H1 (cell line): ENCODE measurements around the gene PIM1. TPM values are rescaled to one million over a fixed set of nuclear protein-coding genes. Genes with fewer than 3 reads are reported as not detected.

Experiments
- CTCF ChIA-PET: fragments of 300-600 bp; sonication (Branson Sonifier 250); formaldehyde crosslinking; loops from one replicate; lab custom pipeline; 2021; ENCODE audit not compliant: partially characterized antibody; lab: Charles Lee
- POLR2A ChIA-PET: fragments of 300-600 bp; sonication (Branson Sonifier 250); formaldehyde crosslinking; loops from one replicate; lab custom pipeline; 2021; ENCODE audit warnings: inconsistent platforms; ENCODE audit not compliant: partially characterized antibody; lab: Charles Lee
- DNase-seq, 2 experiments: peaks; one replicate each; pipeline versions ENCODE4 v3.0.0 to v3.0.0-alpha.2; 2010 to 2022; ENCODE audit warnings: low spot score in 2 of 2, low read depth in 1 of 2, mixed read lengths in 1 of 2
- FAIRE-seq: peaks from 2 replicates; lab custom pipeline; 2011; peaks lifted over from hg19 to GRCh38; lab: Jason Lieb, UNC
- H2AFZ ChIP-seq: 2 replicates; pipeline ENCODE4 v1.8.1; 2012; ENCODE audit warnings: low read length, inconsistent platforms
- H2AK5ac ChIP-seq: 2 replicates; pipeline ENCODE4 v1.6.1; 2013; ENCODE audit warnings: low read depth, low read length
- H2BK120ac ChIP-seq: replicated peaks from 2 replicates; pipeline ENCODE3; 2013; ENCODE audit warnings: low read depth, low read length, inconsistent platforms
- H2BK12ac ChIP-seq: 2 replicates; pipeline ENCODE4 v1.6.1; 2013; ENCODE audit warnings: low read depth, low read length
- H2BK15ac ChIP-seq: 2 replicates; pipeline ENCODE4 v1.6.1; 2013; ENCODE audit warnings: low read length
- H2BK20ac ChIP-seq: 2 replicates; pipeline ENCODE4 v1.6.1; 2013; ENCODE audit warnings: low read length
- H2BK5ac ChIP-seq: 2 replicates; pipeline ENCODE4 v1.6.1; 2013; ENCODE audit warnings: low read depth, low read length
- H3K14ac ChIP-seq: 2 replicates; pipeline ENCODE4 v1.6.1; 2013; ENCODE audit warnings: inconsistent platforms; ENCODE audit not compliant: insufficient read length
- H3K18ac ChIP-seq: 2 replicates; pipeline ENCODE4 v1.6.1; 2013; ENCODE audit warnings: low read length; ENCODE audit errors: extremely low read depth
- H3K23ac ChIP-seq: 2 replicates; pipeline ENCODE4 v1.6.1; 2013; ENCODE audit warnings: inconsistent platforms; ENCODE audit not compliant: insufficient read length
- H3K23me2 ChIP-seq: 2 replicates; pipeline ENCODE4 v1.6.1; 2013; ENCODE audit warnings: low read depth, low read length
- H3K27ac ChIP-seq: 2 replicates; pipeline ENCODE4 v1.6.1; 2011; ENCODE audit warnings: low read depth, low read length, inconsistent platforms
- H3K27me3 ChIP-seq, 4 experiments: replicated peaks in 1 of 4; 1 replicate in 1 of 4; 2 replicates in 3 of 4; pipeline versions ENCODE4 v1.6.1 to v1.8.1; 2011 to 2013; ENCODE audit warnings: low read length in 3 of 4, mild to moderate bottlenecking in 3 of 4, inconsistent platforms in 2 of 4, mixed read lengths in 2 of 4, moderate library complexity in 1 of 4; ENCODE audit not compliant: control insufficient read depth in 3 of 4, insufficient read depth in 3 of 4; ENCODE audit errors: extremely low read depth in 1 of 4
- H3K36me3 ChIP-seq, 4 experiments: 2 replicates each; pipeline versions ENCODE4 v1.6.1 to v1.8.1; 2011 to 2013; ENCODE audit warnings: mild to moderate bottlenecking in 4 of 4, low read length in 3 of 4, moderate library complexity in 2 of 4, control low read depth in 1 of 4, inconsistent platforms in 1 of 4; ENCODE audit not compliant: insufficient read depth in 4 of 4, control insufficient read depth in 2 of 4
- H3K4ac ChIP-seq: replicated peaks from 2 replicates; pipeline ENCODE3; 2013; ENCODE audit warnings: low read length, low read depth, mixed read lengths, inconsistent platforms; ENCODE audit not compliant: insufficient read length
- H3K4me1 ChIP-seq, 4 experiments: replicated peaks in 1 of 4; 1 replicate in 1 of 4; 2 replicates in 3 of 4; pipeline versions ENCODE4 v1.6.1 to v1.8.1; 2011 to 2013; ENCODE audit warnings: low read length in 3 of 4, inconsistent platforms in 2 of 4, mixed read lengths in 1 of 4; ENCODE audit not compliant: insufficient read depth in 4 of 4, control insufficient read depth in 3 of 4
- H3K4me2 ChIP-seq, 2 experiments: 2 replicates each; pipeline versions ENCODE4 v1.6.1 to v1.8.1; 2011 to 2013; ENCODE audit warnings: low read depth in 2 of 2, low read length in 2 of 2, control low read depth in 1 of 2, inconsistent platforms in 1 of 2, mild to moderate bottlenecking in 1 of 2; ENCODE audit not compliant: insufficient read depth in 1 of 2
- H3K4me3 ChIP-seq, 4 experiments: fragments of 200-600, 300-600 bp in 1 of 4; sonication (generic), shearing (Covaris generic), sonication (Bioruptor Twin) in 1 of 4; 2 replicates each; pipeline versions ENCODE4 v1.5.1 to v1.8.1; 2011 to 2016; ENCODE audit warnings: low read length in 4 of 4, low read depth in 3 of 4, control low read depth in 2 of 4, inconsistent platforms in 2 of 4, mild to moderate bottlenecking in 2 of 4, mixed read lengths in 1 of 4, moderate library complexity in 1 of 4; ENCODE audit not compliant: insufficient read depth in 2 of 4; ENCODE audit errors: extremely low read depth in 1 of 4
- H3K56ac ChIP-seq: replicated peaks from 2 replicates; pipeline ENCODE3; 2013; ENCODE audit warnings: low read depth, mild to moderate bottlenecking, mixed read lengths, low read length, inconsistent platforms; ENCODE audit not compliant: insufficient read length
- H3K79me1 ChIP-seq: 2 replicates; pipeline ENCODE4 v1.6.1; 2013; ENCODE audit warnings: low read depth, low read length, control low read depth
- H3K79me2 ChIP-seq, 2 experiments: 2 replicates each; pipeline versions ENCODE4 v1.6.1 to v1.8.1; 2012 to 2013; ENCODE audit warnings: low read length in 2 of 2, mild to moderate bottlenecking in 2 of 2, inconsistent platforms in 1 of 2; ENCODE audit not compliant: insufficient read depth in 2 of 2, control insufficient read depth in 1 of 2
- H3K9ac ChIP-seq, 4 experiments: replicated peaks in 1 of 4; 1 replicate in 1 of 4; 2 replicates in 3 of 4; pipeline versions ENCODE4 v1.6.1 to v1.8.1; 2011 to 2013; ENCODE audit warnings: low read depth in 3 of 4, low read length in 3 of 4, control low read depth in 2 of 4, mild to moderate bottlenecking in 2 of 4, moderate library complexity in 2 of 4, inconsistent platforms in 1 of 4; ENCODE audit errors: extremely low read depth in 1 of 4
- H3K9me3 ChIP-seq, 2 experiments: 2 replicates each; pipeline versions ENCODE4 v1.6.1 to v1.8.1; 2012 to 2013; ENCODE audit warnings: mild to moderate bottlenecking in 2 of 2, moderate library complexity in 2 of 2, control low read depth in 1 of 2, inconsistent platforms in 1 of 2, low read depth in 1 of 2, low read length in 1 of 2, mixed read lengths in 1 of 2; ENCODE audit not compliant: insufficient read depth in 2 of 2
- H4K20me1 ChIP-seq, 2 experiments: replicated peaks in 1 of 2; 2 replicates each; pipeline versions ENCODE3 to v1.8.1; 2011 to 2013; ENCODE audit warnings: inconsistent platforms in 2 of 2, low read length in 2 of 2, mild to moderate bottlenecking in 1 of 2; ENCODE audit not compliant: insufficient read depth in 2 of 2, control insufficient read depth in 1 of 2
- H4K5ac ChIP-seq: 2 replicates; pipeline ENCODE4 v1.6.1; 2013; ENCODE audit warnings: low read length, low read depth, mixed read lengths, inconsistent platforms; ENCODE audit not compliant: insufficient read length
- H4K8ac ChIP-seq: 2 replicates; pipeline ENCODE4 v1.8.0; 2013; ENCODE audit warnings: mild to moderate bottlenecking, moderate library complexity, low read length, inconsistent platforms; ENCODE audit not compliant: insufficient read depth; ENCODE audit errors: extremely low read depth
- H4K91ac ChIP-seq: replicated peaks from 2 replicates; pipeline ENCODE3; 2013; ENCODE audit warnings: low read length, mixed read lengths, inconsistent platforms; ENCODE audit not compliant: insufficient read length
- RBBP5 ChIP-seq: IDR thresholded peaks from 2 replicates; pipeline ENCODE4 v1.7.1; 2012; ENCODE audit warnings: low read depth, mild to moderate bottlenecking, inconsistent platforms, low read length, moderate library complexity, borderline replicate concordance
- WGBS, 2 experiments: shearing (Covaris generic) in 1 of 2; methylation state at CpG; one replicate each; pipeline versions ENCODE4 v1.1.6 to v1.1.7; 2013 to 2015; ENCODE audit warnings: low lambda C conversion rate in 2 of 2, mixed read lengths in 2 of 2, inconsistent platforms in 1 of 2, low coverage in 1 of 2, missing lambda C conversion rate in 1 of 2; ENCODE audit not compliant: insufficient replicate concordance in 2 of 2, insufficient coverage in 1 of 2, insufficient read length in 1 of 2; ENCODE audit errors: extremely low coverage in 1 of 2, missing lambda C conversion rate in 1 of 2; 5-methylcytosine and 5-hydroxymethylcytosine counted together
- polyA plus RNA-seq, 7 experiments: library from polyadenylated mRNA; depleted of rRNA in 3 of 7; stranded (reverse) in 5 of 7; unstranded in 2 of 7; fragments of >200 nt in 5 of 7; fragments of 200-250 nt in 2 of 7; gene quantifications; 1 replicate in 5 of 7; 2 replicates in 1 of 7; 4 replicates in 1 of 7; pipeline versions ENCODE4 v1.2.1 to v1.2.3, GENCODE V29; 2011 to 2013; ENCODE audit warnings: missing spikeins in 2 of 7, mixed read lengths in 2 of 7
- total RNA-seq: library from RNA; stranded (reverse); fragmentation: NEBNext Ultra II Directional; extraction: Animal tissue kit (Norgen Biotek cat#: 25700); gene quantifications from 2 replicates; pipeline ENCODE4 v1.2.1, GENCODE V29; 2021
- TF ChIP-seq, protein P1 (sequence below): IDR thresholded peaks from 2 replicates; pipeline ENCODE4 v1.6.1; 2011; ENCODE audit warnings: low read depth, mild to moderate bottlenecking, low read length; ENCODE audit not compliant: insufficient read depth

Gene PIM1
- total and polyA plus RNA-seq, 2 of the 8 experiments (the other 6 are each of a cell fraction or from before 2014, with no cell fraction given): 25.5 to 94.9 TPM

GRCh38 chr6:37130704-37131103 is 39.2 kb upstream of the PIM1 start:
- no peak overlapping the region for H2BK120ac ChIP-seq
- peaks cover 11 to 64% of the 10 kb centered on the region in 2 experiments for H3K79me2 ChIP-seq
- H4K20me1 ChIP-seq: peaks cover 0 to 1% of the 10 kb centered on the region in 2 experiments
- ChIA-PET POLR2A (interaction anchor here (0.7 to 39.1 kb wide), 7 partner anchors 9 to 90 kb away, joined by 3 to 1024 read pairs (median 4); partner anchors contain the start of gene PIM1), CTCF (interaction anchor here (0.7 to 5.1 kb wide), 13 partner anchors 10 to 113 kb away, joined by 3 to 39 read pairs (median 5); partner anchors contain the start of gene PIM1)
- H4K91ac ChIP-seq: no peak overlapping the region
- H3K4me3 ChIP-seq: no peak overlapping the region
- H3K36me3 ChIP-seq: peaks cover 0 to 45% (median 1%) of the 10 kb centered on the region in 4 experiments; a peak in 2 of 8 replicates
- H3K23me2 ChIP-seq: peaks cover under 1% of the 10 kb centered on the region; the same call in 1 of the 2 replicates
- peaks cover 8% of the 10 kb centered on the region; the same call in 1 of the 2 replicates for H3K79me1 ChIP-seq
- no peak overlapping the region for H3K56ac ChIP-seq
- 94% methylated on average over 3 of the region's 3 CpGs; no CpG with 5 or more reads in 1 of the 2 experiments for WGBS, 2 experiments
- H2AK5ac ChIP-seq: no peak overlapping the region
- FAIRE-seq: no peak
- H4K8ac ChIP-seq: no peak overlapping the region
- no peaks in the 10 kb centered on the region for H3K27me3 ChIP-seq
- no peaks in the 10 kb centered on the region for H3K9me3 ChIP-seq
- no peak overlapping the region for H3K27ac ChIP-seq
- H2AFZ ChIP-seq: no peak overlapping the region
- no peak overlapping the region for H3K4ac ChIP-seq
- no peak overlapping the region for H2BK20ac ChIP-seq
- H3K4me1 ChIP-seq: peaks cover 22 to 49% (median 34%) of the 10 kb centered on the region in 4 experiments
- no peak overlapping the region for H2BK5ac ChIP-seq
- no peak overlapping the region for H4K5ac ChIP-seq
- no peak overlapping the region for H2BK15ac ChIP-seq
- H3K9ac ChIP-seq: no peak overlapping the region
- no peak overlapping the region for H3K18ac ChIP-seq
- no peak overlapping the region for H3K23ac ChIP-seq
- H3K14ac ChIP-seq: no peak overlapping the region
- H2BK12ac ChIP-seq: peak overlapping the region; percentile 20; the same call in 1 of the 2 replicates
- no peak for DNase-seq
- no peak for TF ChIP-seq RBBP5
- TF ChIP-seq, protein P1, sequence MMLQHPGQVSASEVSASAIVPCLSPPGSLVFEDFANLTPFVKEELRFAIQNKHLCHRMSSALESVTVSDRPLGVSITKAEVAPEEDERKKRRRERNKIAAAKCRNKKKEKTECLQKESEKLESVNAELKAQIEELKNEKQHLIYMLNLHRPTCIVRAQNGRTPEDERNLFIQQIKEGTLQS: no peak
- H3K4me2 ChIP-seq: no peak overlapping the region; a peak in 1 of 4 replicates
